Measurements from ENCODE around the gene KDSR. TPM values are rescaled to one million over a fixed set of nuclear protein-coding genes. Genes with fewer than 3 reads are reported as not detected.

Gene KDSR
- total and polyA plus RNA-seq, 9 of the 15 experiments (the other 6 are each of a cell fraction or from before 2014, with no cell fraction given): 4.0 to 24.7 (median 12.4) TPM

DNA sequence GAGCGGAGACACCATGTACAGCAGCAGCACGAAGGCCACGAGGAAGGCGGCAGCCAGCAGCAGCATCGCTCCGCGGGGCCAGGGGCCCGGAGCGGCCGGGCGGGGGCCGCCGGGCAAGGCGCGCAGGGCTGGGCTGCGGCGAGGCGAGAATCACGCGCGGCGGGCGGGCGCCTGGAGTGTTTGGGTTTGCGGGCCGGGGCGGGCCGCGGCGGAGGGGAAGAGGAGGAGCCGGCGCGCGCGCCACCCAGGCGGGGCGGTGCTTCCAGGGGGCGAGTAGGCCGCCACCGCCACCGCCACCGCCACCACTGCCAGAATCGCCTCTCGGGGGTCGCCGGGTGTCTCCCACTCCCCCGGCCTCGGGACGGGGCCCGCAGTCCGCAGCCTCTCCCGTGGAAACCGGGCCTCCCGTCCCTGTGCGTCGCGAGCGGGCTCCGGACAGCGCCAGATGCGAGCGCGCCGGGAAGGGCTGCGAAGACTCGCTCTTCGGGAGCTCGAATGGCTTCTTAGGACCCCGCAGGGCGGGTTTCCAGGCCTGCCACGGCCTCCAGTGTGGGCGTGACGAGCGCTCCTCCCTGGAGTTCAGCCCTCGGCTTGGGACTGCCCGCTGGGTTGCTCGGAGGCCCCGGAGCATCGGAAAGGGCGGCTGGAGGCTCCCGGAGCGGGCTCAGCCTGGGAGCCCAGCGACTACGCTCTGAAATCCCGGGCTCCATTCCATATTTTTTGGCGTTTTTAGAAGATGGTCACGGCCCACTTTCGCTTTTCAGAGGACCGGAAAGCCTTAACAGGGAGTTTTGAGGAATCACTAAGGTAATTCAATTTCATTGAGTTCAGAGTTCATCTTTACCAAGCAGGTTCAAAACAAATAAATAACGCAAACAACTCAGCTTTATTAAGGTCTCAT, at the start of gene KDSR (continued):
- TF ChIP-seq, protein P1, sequence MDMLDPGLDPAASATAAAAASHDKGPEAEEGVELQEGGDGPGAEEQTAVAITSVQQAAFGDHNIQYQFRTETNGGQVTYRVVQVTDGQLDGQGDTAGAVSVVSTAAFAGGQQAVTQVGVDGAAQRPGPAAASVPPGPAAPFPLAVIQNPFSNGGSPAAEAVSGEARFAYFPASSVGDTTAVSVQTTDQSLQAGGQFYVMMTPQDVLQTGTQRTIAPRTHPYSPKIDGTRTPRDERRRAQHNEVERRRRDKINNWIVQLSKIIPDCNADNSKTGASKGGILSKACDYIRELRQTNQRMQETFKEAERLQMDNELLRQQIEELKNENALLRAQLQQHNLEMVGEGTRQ (CRISPR knock-in tag; IDR thresholded peaks at IDR 0.05): no peak
- TF ChIP-seq NONO (IDR thresholded peaks at IDR 0.05; ENCODE audit: low read depth in 2 of 2, low read length in 1 of 2) (peak in 1 of 2 experiments; percentile 92; a peak in 2 of 4 replicates), POLR2G (IDR thresholded peaks at IDR 0.05; ENCODE audit: low read depth, low read length) (peak; percentile 98), ZNF780A (CRISPR knock-in tag; IDR thresholded peaks at IDR 0.05) (no peak), PHF20 (IDR thresholded peaks at IDR 0.05; ENCODE audit: partially characterized antibody) (peak; percentile 22), BACH1 (tag; IDR thresholded peaks at IDR 0.05) (no peak), PML (IDR thresholded peaks at IDR 0.05; ENCODE audit: low read length) (peak; percentile 18; the same call in 1 of the 2 replicates)
- TF ChIP-seq, protein P2, sequence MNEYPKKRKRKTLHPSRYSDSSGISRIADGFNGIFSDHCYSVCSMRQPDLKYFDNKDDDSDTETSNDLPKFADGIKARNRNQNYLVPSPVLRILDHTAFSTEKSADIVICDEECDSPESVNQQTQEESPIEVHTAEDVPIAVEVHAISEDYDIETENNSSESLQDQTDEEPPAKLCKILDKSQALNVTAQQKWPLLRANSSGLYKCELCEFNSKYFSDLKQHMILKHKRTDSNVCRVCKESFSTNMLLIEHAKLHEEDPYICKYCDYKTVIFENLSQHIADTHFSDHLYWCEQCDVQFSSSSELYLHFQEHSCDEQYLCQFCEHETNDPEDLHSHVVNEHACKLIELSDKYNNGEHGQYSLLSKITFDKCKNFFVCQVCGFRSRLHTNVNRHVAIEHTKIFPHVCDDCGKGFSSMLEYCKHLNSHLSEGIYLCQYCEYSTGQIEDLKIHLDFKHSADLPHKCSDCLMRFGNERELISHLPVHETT (CRISPR knock-in tag; conservative IDR thresholded peaks at IDR 0.05 in 1 of 2, IDR thresholded peaks at IDR 0.05 in 1 of 2): peak in 1 of 2 experiments; percentile 70; a peak in 2 of 4 replicates
- TF ChIP-seq, protein P3, sequence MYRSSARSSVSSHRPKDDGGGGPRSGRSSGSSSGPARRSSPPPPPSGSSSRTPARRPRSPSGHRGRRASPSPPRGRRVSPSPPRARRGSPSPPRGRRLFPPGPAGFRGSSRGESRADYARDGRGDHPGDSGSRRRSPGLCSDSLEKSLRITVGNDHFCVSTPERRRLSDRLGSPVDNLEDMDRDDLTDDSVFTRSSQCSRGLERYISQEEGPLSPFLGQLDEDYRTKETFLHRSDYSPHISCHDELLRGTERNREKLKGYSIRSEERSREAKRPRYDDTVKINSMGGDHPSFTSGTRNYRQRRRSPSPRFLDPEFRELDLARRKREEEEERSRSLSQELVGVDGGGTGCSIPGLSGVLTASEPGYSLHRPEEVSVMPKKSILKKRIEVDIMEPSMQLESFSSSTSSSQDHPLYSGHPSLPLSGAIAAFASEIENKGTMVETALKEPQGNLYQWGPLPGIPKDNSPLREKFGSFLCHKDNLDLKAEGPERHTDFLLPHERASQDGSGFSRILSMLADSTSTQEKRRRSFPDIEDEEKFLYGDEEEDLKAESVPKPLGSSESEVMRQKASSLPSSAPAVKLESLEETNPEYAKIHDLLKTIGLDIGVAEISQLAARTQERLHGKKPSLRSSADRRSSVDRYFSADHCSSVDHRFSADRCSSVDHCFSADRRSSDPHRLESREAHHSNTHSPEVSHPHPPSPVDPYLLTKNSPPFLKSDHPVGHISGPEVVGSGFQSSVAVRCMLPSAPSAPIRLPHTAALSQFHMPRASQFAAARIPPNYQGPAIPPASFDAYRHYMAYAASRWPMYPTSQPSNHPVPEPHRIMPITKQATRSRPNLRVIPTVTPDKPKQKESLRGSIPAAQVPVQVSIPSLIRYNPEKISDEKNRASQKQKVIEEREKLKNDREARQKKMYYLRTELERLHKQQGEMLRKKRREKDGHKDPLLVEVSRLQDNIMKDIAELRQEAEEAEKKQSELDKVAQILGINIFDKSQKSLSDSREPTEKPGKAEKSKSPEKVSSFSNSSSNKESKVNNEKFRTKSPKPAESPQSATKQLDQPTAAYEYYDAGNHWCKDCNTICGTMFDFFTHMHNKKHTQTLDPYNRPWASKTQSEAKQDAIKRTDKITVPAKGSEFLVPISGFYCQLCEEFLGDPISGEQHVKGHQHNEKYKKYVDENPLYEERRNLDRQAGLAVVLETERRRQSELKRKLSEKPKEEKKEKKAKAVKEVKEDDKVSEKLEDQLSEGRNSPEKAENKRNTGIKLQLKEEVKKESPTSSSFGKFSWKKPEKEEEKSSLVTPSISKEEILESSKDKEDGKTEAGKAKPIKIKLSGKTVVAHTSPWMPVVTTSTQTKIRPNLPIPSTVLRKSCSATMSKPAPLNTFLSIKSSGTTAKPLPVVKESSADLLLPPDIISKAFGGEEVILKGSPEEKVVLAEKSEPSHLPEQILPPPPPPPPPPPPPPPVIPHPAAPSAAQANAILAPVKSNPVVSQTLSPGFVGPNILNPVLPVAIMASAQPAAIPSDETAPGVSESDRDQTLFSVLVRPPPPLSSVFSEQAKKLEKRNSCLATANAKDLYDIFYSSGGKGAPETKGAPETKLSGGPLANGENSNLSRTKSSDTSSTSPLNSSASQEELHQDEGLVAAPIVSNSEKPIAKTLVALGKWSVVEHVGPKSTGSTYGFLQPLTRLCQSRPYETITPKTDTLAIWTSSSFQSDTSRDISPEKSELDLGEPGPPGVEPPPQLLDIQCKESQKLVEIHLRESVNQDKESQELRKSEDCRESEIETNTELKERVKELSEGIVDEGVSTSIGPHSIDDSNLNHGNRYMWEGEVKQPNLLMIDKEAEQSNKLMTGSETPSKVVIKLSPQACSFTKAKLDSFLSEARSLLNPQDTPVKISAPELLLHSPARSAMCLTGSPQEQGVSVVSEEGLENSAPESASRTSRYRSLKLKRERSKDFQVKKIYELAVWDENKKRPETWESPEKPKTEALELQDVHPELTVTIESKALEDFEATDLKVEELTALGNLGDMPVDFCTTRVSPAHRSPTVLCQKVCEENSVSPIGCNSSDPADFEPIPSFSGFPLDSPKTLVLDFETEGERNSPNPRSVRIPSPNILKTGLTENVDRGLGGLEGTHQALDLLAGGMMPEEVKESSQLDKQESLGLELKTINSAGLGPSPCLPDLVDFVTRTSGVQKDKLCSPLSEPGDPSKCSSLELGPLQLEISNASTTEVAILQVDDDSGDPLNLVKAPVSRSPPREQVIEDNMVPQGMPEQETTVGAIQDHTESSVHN (IDR thresholded peaks at IDR 0.05; ENCODE audit: borderline replicate concordance in 1 of 2, low read depth in 1 of 2): no peak
- TF ChIP-seq, protein P4, sequence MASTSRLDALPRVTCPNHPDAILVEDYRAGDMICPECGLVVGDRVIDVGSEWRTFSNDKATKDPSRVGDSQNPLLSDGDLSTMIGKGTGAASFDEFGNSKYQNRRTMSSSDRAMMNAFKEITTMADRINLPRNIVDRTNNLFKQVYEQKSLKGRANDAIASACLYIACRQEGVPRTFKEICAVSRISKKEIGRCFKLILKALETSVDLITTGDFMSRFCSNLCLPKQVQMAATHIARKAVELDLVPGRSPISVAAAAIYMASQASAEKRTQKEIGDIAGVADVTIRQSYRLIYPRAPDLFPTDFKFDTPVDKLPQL (IDR thresholded peaks at IDR 0.05; ENCODE audit: extremely low read depth, insufficient read length): no peak
- TF ChIP-seq, protein P5, sequence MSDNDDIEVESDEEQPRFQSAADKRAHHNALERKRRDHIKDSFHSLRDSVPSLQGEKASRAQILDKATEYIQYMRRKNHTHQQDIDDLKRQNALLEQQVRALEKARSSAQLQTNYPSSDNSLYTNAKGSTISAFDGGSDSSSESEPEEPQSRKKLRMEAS (CRISPR knock-in tag; IDR thresholded peaks at IDR 0.05): 0 out of 2 replicates have a peak, but pooled peaks have one; percentile 39
